Measurements from ENCODE around the gene SPOCK1.

SPOCK1 gene

DNA sequence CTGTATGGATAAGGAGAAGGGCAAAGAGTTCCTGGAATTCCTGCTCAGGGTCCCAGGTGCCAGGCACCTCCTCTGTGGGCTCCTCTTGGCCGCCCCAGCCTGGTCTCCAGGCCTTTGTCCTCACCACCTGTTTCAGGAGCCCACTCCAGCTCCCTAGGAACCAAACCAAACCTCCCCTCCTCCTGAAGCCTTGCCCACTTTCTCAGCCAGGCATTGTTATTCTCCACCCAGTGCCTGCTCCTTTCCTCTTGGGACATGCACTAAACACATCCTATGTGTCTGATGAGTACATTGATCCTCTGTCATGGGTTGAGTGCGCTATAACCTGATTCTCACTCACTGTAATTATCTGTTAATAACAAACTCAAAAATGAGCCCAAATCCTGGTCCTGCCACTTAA lies 189.8 kb downstream of the SPOCK1 start:
- DNase-seq (ENCODE audit: low read depth in 1 of 2, low spot score in 1 of 2): no peak
- no peak overlapping the region for H3K27ac ChIP-seq (replicated peaks)
- no peak overlapping the region for H3K4me3 ChIP-seq (replicated peaks; ENCODE audit: insufficient read depth, low read length)
- H3K27me3 ChIP-seq (ENCODE audit: insufficient read depth, poor library complexity, severe bottlenecking): no peaks in the 10 kb centered on the region
- TF ChIP-seq POLR2AphosphoS5 (IDR thresholded peaks at IDR 0.05; ENCODE audit: low read depth): no peak
- TF ChIP-seq REST (IDR thresholded peaks at IDR 0.05; ENCODE audit: insufficient replicate concordance, low read depth): no peak
- TF ChIP-seq GABPA (IDR thresholded peaks at IDR 0.05; ENCODE audit: low read depth): no peak
- no peak for TF ChIP-seq CTCF (IDR thresholded peaks at IDR 0.05; ENCODE audit: insufficient read depth, low read length)
- TF ChIP-seq SPI1 (IDR thresholded peaks at IDR 0.05; ENCODE audit: borderline replicate concordance, low read depth): no peak

DNA sequence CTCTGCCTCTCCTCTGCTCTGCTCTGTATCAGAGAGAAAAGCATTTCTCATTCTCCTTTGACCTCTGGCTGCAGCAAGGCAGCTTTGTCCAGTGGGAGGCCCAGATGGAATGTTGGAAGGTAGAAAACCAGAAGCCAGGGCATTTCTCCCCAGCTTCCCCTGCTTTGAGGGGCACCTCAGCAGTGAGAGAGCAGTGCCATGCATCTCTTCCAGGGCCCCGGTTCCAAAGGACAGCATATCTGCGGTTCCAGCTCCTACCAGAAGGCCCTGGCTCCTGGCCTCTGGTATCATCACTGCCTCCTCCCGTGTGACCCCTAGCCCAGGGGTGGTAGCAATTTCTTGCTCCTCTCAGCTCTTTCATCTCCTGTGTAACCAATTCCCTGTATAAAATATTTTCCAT lies 190.8 kb downstream of the SPOCK1 start:
- DNase-seq (ENCODE audit: low read depth in 1 of 2, low spot score in 1 of 2): no peak
- H3K4me3 ChIP-seq (replicated peaks; ENCODE audit: insufficient read depth, low read length): no peak overlapping the region
- TF ChIP-seq REST (IDR thresholded peaks at IDR 0.05; ENCODE audit: insufficient replicate concordance, low read depth): no peak
- no peak for TF ChIP-seq CTCF (IDR thresholded peaks at IDR 0.05; ENCODE audit: insufficient read depth, low read length)
- TF ChIP-seq SPI1 (IDR thresholded peaks at IDR 0.05; ENCODE audit: borderline replicate concordance, low read depth): no peak
- no peak for TF ChIP-seq GABPA (IDR thresholded peaks at IDR 0.05; ENCODE audit: low read depth)
- TF ChIP-seq POLR2AphosphoS5 (IDR thresholded peaks at IDR 0.05; ENCODE audit: low read depth): no peak
- no peak overlapping the region for H3K27ac ChIP-seq (replicated peaks)
- no peaks in the 10 kb centered on the region for H3K27me3 ChIP-seq (ENCODE audit: insufficient read depth, poor library complexity, severe bottlenecking)

- no peak overlapping the region for H3K4me3 ChIP-seq (replicated peaks; ENCODE audit: insufficient read depth, low read length)
- no peak for DNase-seq (ENCODE audit: low read depth in 1 of 2, low spot score in 1 of 2)
- TF ChIP-seq POLR2AphosphoS5 (IDR thresholded peaks at IDR 0.05; ENCODE audit: low read depth): no peak
- no peak for TF ChIP-seq REST (IDR thresholded peaks at IDR 0.05; ENCODE audit: insufficient replicate concordance, low read depth)
- no peak for TF ChIP-seq SPI1 (IDR thresholded peaks at IDR 0.05; ENCODE audit: borderline replicate concordance, low read depth)
- no peak for TF ChIP-seq GABPA (IDR thresholded peaks at IDR 0.05; ENCODE audit: low read depth)
- TF ChIP-seq CTCF (IDR thresholded peaks at IDR 0.05; ENCODE audit: insufficient read depth, low read length): no peak
- no peak overlapping the region for H3K27ac ChIP-seq (replicated peaks)
- no peaks in the 10 kb centered on the region for H3K27me3 ChIP-seq (ENCODE audit: insufficient read depth, poor library complexity, severe bottlenecking)
Measured at GRCh38 chr5:137306903-137307302, 192.2 kb downstream of the SPOCK1 start.

Data from HL-60 (cell line).